GM12878 (cell line): ENCODE measurements around the gene HCFC1. TPM values are rescaled to one million over a fixed set of nuclear protein-coding genes. Genes with fewer than 3 reads are reported as not detected.

Experiments
- ATAC-seq: fragments of 200-7000 bp; cut with Tn5 transposase; 3 replicates; pipeline ENCODE4 v1.9.1; 2020; ENCODE audit warnings: mild to moderate bottlenecking, moderate library complexity
- BruUV-seq: library from RNA; stranded (reverse); fragments of 400-500 nt; replicated peaks from 2 replicates; lab custom pipeline; 2021; lab: Mats Ljungman, UMichigan
- CTCF ChIA-PET: fragments of 300-600 bp; sonication (Branson Sonifier 250); formaldehyde crosslinking; extraction: SDS; loops from one replicate; lab custom pipeline; 2021; ENCODE audit warnings: inconsistent platforms; lab: Yijun Ruan, JAX
- POLR2A ChIA-PET: fragments of 350-600 bp; formaldehyde crosslinking; extraction: SDS; loops from one replicate; lab custom pipeline; 2021; ENCODE audit warnings: inconsistent platforms; lab: Charles Lee
- RAD21 ChIA-PET: fragments of 300-600 bp; sonication (Branson Sonifier 250); formaldehyde crosslinking; loops from one replicate; lab custom pipeline; 2023; ENCODE audit warnings: antibody characterized with exemption; ENCODE audit not compliant: unreplicated experiment; lab: Charles Lee
- SMC1A ChIA-PET: fragments of 300-600 bp; sonication (Branson Sonifier 250); formaldehyde crosslinking; loops from one replicate; lab custom pipeline; 2023; ENCODE audit not compliant: unreplicated experiment, uncharacterized antibody; lab: Charles Lee
- DNase-seq: peaks from one replicate; pipeline ENCODE4 v3.0.0-alpha.2; 2011; ENCODE audit warnings: low read depth, low spot score
- FAIRE-seq: peaks from 3 replicates; lab custom pipeline; 2011; peaks lifted over from hg19 to GRCh38; lab: Jason Lieb, UNC
- H2AFZ ChIP-seq: 2 replicates; pipeline ENCODE4 v1.6.0; 2011; ENCODE audit warnings: low read depth, low read length, control low read depth; ENCODE audit not compliant: control insufficient read depth
- H3K27ac ChIP-seq: 2 replicates; pipeline ENCODE4 v1.5.1; 2011; ENCODE audit warnings: control low read depth; ENCODE audit not compliant: control insufficient read depth, insufficient read depth
- H3K27me3 ChIP-seq, 2 experiments: replicated peaks in 1 of 2; 2 replicates each; pipeline versions ENCODE4 v1.6.0 to v1.6.1; 2011; ENCODE audit warnings: low read length in 1 of 2; ENCODE audit not compliant: control insufficient read depth in 2 of 2, insufficient read depth in 2 of 2
- H3K36me3 ChIP-seq, 2 experiments: 2 replicates each; pipeline ENCODE4 v1.5.1; 2011; ENCODE audit warnings: low read length in 1 of 2; ENCODE audit not compliant: control insufficient read depth in 2 of 2, insufficient read depth in 2 of 2
- H3K4me1 ChIP-seq: 2 replicates; pipeline ENCODE4 v1.6.1; 2011; ENCODE audit warnings: mild to moderate bottlenecking, low read length, moderate library complexity, mixed read lengths; ENCODE audit not compliant: control insufficient read depth, insufficient read depth
- H3K4me2 ChIP-seq: 2 replicates; pipeline ENCODE4 v1.6.0; 2011; ENCODE audit warnings: control low read depth; ENCODE audit not compliant: control insufficient read depth, insufficient read depth
- H3K4me3 ChIP-seq: fragments of 200-600 bp; sonication (generic); 2 replicates; pipeline ENCODE4 v1.5.1; 2016
- H3K79me2 ChIP-seq: 2 replicates; pipeline ENCODE4 v1.6.0; 2011; ENCODE audit warnings: low read length; ENCODE audit not compliant: control insufficient read depth, insufficient read depth
- H3K9ac ChIP-seq: 2 replicates; pipeline ENCODE4 v1.8.0; 2011; ENCODE audit warnings: low read length, control low read depth, mixed read lengths; ENCODE audit not compliant: control insufficient read depth, insufficient read depth
- H3K9me3 ChIP-seq: replicated peaks from 3 replicates; pipeline ENCODE4 v1.5.1; 2011; ENCODE audit warnings: mild to moderate bottlenecking, low read length; ENCODE audit not compliant: control insufficient read depth, insufficient read depth
- H4K20me1 ChIP-seq: 2 replicates; pipeline ENCODE4 v1.6.0; 2011; ENCODE audit not compliant: control insufficient read depth, insufficient read depth
- BMI1 ChIP-seq: fragments of 450-650 bp; IDR thresholded peaks from 2 replicates; pipeline ENCODE4 v1.6.1; 2016; ENCODE audit warnings: mild to moderate bottlenecking, moderate library complexity, borderline replicate concordance
- EZH2 ChIP-seq: IDR thresholded peaks from 2 replicates; pipeline ENCODE4 v1.6.1; 2012; ENCODE audit warnings: low read depth, mild to moderate bottlenecking, control low read depth, inconsistent platforms, low read length, borderline replicate concordance; ENCODE audit not compliant: control insufficient read depth
- IKZF2 ChIP-seq, 2 experiments: fragments of 450-650 bp; IDR thresholded peaks; 2 replicates each; pipeline ENCODE4 v1.6.1; 2017; ENCODE audit warnings: mild to moderate bottlenecking in 2 of 2, moderate library complexity in 2 of 2
- NFYB ChIP-seq: IDR thresholded peaks from 2 replicates; pipeline ENCODE4 v1.6.1; 2011; ENCODE audit warnings: low read depth, mild to moderate bottlenecking, low read length, improper control_type of control experiment, moderate library complexity; ENCODE audit not compliant: insufficient read depth
- POLR2A ChIP-seq: IDR thresholded peaks from 2 replicates; pipeline ENCODE4 v1.6.1; 2011; ENCODE audit warnings: low read depth, mild to moderate bottlenecking, low read length
- TCF7 ChIP-seq: IDR thresholded peaks from 2 replicates; pipeline ENCODE4 v1.6.1; 2014; ENCODE audit warnings: antibody characterized with exemption, borderline replicate concordance
- YBX1 ChIP-seq: fragments of 450-650 bp; IDR thresholded peaks from 2 replicates; pipeline ENCODE4 v1.6.1; 2016; ENCODE audit warnings: antibody characterized with exemption
- WGBS: methylation state at CpG from one replicate; pipeline ENCODE4 v1.1.6; 2016; ENCODE audit warnings: low lambda C conversion rate; ENCODE audit not compliant: insufficient replicate concordance, insufficient coverage; ENCODE audit errors: missing lambda C conversion rate; 5-methylcytosine and 5-hydroxymethylcytosine counted together
- in situ Hi-C: fragments of 300-500 bp; cut with MboI; formaldehyde crosslinking; loops from 9 replicates; pipeline ENCODE4 v1.14.3; 2018; ENCODE audit warnings: mixed read lengths
- intact Hi-C: fragments of 100-400 bp; cut with micrococcal nuclease; formaldehyde crosslinking; loops from one replicate; pipeline ENCODE4 v1.14.2; 2022; ENCODE audit not compliant: unreplicated experiment
- polyA plus RNA-seq, 11 experiments: library from polyadenylated mRNA; depleted of rRNA in 4 of 11; unstranded in 6 of 11; stranded (reverse) in 5 of 11; fragments of >200 nt; fragmentation: Nextera tagmentation in 4 of 11; fragmentation: Illumina TruSeq in 1 of 11; extraction: Ambion mirVana in 4 of 11; extraction: Trizol in 1 of 11; gene quantifications; 1 replicate in 1 of 11; 2 replicates in 10 of 11; pipeline versions ENCODE4 v1.2.1 to v1.2.3, GENCODE V29; 2011 to 2016; ENCODE audit warnings: inconsistent platforms in 2 of 11, missing spikeins in 2 of 11, low read depth in 1 of 11
- total RNA-seq, 4 experiments: library from RNA; depleted of rRNA in 3 of 4; stranded (reverse); fragments of >200 nt in 3 of 4; fragmentation: Illumina TruSeq in 1 of 4; extraction: Trizol in 1 of 4; gene quantifications; 2 replicates each; pipeline versions ENCODE4 v1.2.1 to v1.2.3, GENCODE V29; 2013 to 2021
- TF ChIP-seq, protein P1 (sequence below): fragments of 450-650 bp; IDR thresholded peaks from 2 replicates; pipeline ENCODE4 v1.6.1; 2016; ENCODE audit warnings: mild to moderate bottlenecking
- TF ChIP-seq, protein P2 (sequence below): IDR thresholded peaks from 2 replicates; pipeline ENCODE4 v1.6.1; 2011; ENCODE audit warnings: borderline replicate concordance, low read depth, mild to moderate bottlenecking, moderate library complexity, mixed read lengths, low read length; ENCODE audit not compliant: insufficient read depth; ENCODE audit errors: extremely low read length
- TF ChIP-seq, protein P3 (sequence below): IDR thresholded peaks from 2 replicates; pipeline ENCODE4 v1.6.1; 2012; ENCODE audit warnings: mild to moderate bottlenecking, low read depth, low read length

The HCFC1 gene
- total and polyA plus RNA-seq, 10 of the 15 experiments (the other 5 are each of a cell fraction or from before 2014, with no cell fraction given): 3.9 to 92.7 (median 23.5) TPM

DNA sequence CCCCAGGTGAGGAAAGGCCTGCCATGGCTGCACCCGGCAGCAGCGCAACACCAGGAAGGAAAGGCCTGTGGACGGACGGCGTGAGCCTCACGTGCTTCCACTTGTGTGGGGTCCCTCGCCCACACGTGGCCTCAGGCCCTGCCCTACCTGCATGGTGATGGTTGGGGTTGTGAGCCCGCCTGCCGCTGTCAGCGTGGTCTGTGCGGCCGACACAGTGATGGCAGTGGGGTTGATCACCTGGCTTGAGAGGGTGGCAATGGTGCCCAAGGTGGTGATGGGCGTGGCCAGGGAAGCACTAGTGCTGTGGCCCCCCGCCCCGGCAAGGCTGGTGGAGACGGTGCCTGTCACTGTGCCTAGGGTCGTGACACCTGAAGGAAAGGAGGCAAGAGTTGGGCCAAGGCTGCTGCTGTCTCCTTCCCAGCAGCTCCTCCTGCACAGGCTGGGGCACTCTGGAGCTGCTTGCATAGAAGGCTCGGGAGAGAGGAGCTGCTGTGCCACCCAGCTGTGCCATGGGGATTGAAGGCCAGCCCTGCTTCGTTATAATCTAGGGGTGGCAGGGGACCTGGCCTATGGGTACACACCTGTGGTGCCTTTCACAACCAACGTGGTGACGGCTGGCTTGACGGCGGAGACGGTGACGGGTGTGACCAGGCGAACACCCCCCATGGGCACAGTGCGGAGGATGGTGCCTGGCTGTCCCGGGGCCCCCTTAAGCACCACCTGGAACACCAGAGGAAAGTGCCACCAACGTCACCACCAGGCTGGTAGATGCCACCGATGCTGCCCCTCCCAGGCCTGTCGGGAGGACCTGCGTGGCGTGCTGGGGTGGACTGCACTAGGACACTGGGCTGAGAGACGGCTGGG is 15.3 kb downstream of the HCFC1 start:
- SMC1A ChIA-PET: no interaction called here
- Histone ChIP-seq H3K27me3 (no peaks in the 10 kb centered on the region), H3K79me2 (no peaks in the 10 kb centered on the region; the same call in 1 of the 2 replicates)
- no peak for DNase-seq
- CTCF ChIA-PET: interaction anchor here (1.0 kb wide), 1 partner anchor 11 kb away, joined by 3 read pairs; no protein-coding TSS in a partner anchor
- TF ChIP-seq IKZF2 (IDR thresholded peaks at IDR 0.05) (no peak), TCF7 (no peak), YBX1 (no peak), POLR2A (peak; percentile 52), BMI1 (no peak), EZH2 (no peak), NFYB (no peak)
- TF ChIP-seq, protein P1, sequence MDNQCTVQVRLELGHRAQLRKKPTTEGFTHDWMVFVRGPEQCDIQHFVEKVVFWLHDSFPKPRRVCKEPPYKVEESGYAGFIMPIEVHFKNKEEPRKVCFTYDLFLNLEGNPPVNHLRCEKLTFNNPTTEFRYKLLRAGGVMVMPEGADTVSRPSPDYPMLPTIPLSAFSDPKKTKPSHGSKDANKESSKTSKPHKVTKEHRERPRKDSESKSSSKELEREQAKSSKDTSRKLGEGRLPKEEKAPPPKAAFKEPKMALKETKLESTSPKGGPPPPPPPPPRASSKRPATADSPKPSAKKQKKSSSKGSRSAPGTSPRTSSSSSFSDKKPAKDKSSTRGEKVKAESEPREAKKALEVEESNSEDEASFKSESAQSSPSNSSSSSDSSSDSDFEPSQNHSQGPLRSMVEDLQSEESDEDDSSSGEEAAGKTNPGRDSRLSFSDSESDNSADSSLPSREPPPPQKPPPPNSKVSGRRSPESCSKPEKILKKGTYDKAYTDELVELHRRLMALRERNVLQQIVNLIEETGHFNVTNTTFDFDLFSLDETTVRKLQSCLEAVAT: no peak
- TF ChIP-seq, protein P2, sequence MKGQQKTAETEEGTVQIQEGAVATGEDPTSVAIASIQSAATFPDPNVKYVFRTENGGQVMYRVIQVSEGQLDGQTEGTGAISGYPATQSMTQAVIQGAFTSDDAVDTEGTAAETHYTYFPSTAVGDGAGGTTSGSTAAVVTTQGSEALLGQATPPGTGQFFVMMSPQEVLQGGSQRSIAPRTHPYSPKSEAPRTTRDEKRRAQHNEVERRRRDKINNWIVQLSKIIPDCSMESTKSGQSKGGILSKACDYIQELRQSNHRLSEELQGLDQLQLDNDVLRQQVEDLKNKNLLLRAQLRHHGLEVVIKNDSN: peak; percentile 6
- TF ChIP-seq, protein P3, sequence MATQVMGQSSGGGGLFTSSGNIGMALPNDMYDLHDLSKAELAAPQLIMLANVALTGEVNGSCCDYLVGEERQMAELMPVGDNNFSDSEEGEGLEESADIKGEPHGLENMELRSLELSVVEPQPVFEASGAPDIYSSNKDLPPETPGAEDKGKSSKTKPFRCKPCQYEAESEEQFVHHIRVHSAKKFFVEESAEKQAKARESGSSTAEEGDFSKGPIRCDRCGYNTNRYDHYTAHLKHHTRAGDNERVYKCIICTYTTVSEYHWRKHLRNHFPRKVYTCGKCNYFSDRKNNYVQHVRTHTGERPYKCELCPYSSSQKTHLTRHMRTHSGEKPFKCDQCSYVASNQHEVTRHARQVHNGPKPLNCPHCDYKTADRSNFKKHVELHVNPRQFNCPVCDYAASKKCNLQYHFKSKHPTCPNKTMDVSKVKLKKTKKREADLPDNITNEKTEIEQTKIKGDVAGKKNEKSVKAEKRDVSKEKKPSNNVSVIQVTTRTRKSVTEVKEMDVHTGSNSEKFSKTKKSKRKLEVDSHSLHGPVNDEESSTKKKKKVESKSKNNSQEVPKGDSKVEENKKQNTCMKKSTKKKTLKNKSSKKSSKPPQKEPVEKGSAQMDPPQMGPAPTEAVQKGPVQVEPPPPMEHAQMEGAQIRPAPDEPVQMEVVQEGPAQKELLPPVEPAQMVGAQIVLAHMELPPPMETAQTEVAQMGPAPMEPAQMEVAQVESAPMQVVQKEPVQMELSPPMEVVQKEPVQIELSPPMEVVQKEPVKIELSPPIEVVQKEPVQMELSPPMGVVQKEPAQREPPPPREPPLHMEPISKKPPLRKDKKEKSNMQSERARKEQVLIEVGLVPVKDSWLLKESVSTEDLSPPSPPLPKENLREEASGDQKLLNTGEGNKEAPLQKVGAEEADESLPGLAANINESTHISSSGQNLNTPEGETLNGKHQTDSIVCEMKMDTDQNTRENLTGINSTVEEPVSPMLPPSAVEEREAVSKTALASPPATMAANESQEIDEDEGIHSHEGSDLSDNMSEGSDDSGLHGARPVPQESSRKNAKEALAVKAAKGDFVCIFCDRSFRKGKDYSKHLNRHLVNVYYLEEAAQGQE: no peak
- TF ChIP-seq, all 136 proteins: peak for 2
- Histone ChIP-seq H3K4me2 (no peak overlapping the region), H3K4me1 (no peaks in the 10 kb centered on the region), H3K36me3 (peaks cover 11 to 78% of the 10 kb centered on the region in 2 experiments), H3K27ac (no peak overlapping the region), H3K9me3 (no peaks in the 10 kb centered on the region), H3K4me3 (no peak overlapping the region), H4K20me1 (no peaks in the 10 kb centered on the region), H2AFZ (no peak overlapping the region), H3K9ac (no peak overlapping the region)
- intact Hi-C loops (no loop called here), in situ Hi-C loops (no loop called here)
- RAD21 ChIA-PET: no interaction called here
- ATAC-seq (no peak), FAIRE-seq (no peak)
- no TSS peak for BruUV-seq
- whole genome bisulfite sequencing: 92% methylated on average over 35 of the region's 35 CpGs
- POLR2A ChIA-PET: no interaction called here
